BJ (cell line): ENCODE measurements around the gene ZNF792. TPM values are rescaled to one million over a fixed set of nuclear protein-coding genes. Genes with fewer than 3 reads are reported as not detected.
"Not testable (repeated sequence)": the region's sequence is repeated elsewhere in the genome, so short reads cannot be mapped to it uniquely, and the experiment has no call there.

Source experiments
- CTCF ChIA-PET: fragments of 350-600 bp; formaldehyde crosslinking; extraction: SDS; loops from one replicate; lab custom pipeline; 2021; ENCODE audit warnings: antibody characterized with exemption, inconsistent platforms; lab: Yijun Ruan, JAX
- POLR2A ChIA-PET: fragments of 300-600 bp; sonication (Branson Sonifier 250); formaldehyde crosslinking; extraction: SDS; loops from one replicate; lab custom pipeline; 2021; ENCODE audit warnings: antibody characterized with exemption; lab: Charles Lee
- DNase-seq: peaks from one replicate; pipeline ENCODE4 v3.0.0-alpha.2; 2011; ENCODE audit warnings: low read depth
- H3K27me3 ChIP-seq: 2 replicates; pipeline ENCODE4 v1.6.0; 2011; ENCODE audit warnings: low read length; ENCODE audit not compliant: control insufficient read depth, insufficient read depth
- H3K36me3 ChIP-seq: 2 replicates; pipeline ENCODE4 v1.5.1; 2011; ENCODE audit warnings: low read length; ENCODE audit not compliant: control insufficient read depth, insufficient read depth
- H3K4me3 ChIP-seq: 2 replicates; pipeline ENCODE4 v1.5.1; 2011; ENCODE audit warnings: low read depth, mild to moderate bottlenecking, control low read depth, low read length
- polyA plus RNA-seq: library from polyadenylated mRNA; depleted of rRNA; stranded (reverse); fragments of >200 nt; gene quantifications from 2 replicates; pipeline ENCODE4 v1.2.3, GENCODE V29; 2011
- TF ChIP-seq, protein P1 (sequence below): IDR thresholded peaks from 2 replicates; pipeline ENCODE4 v1.5.1; 2011; ENCODE audit warnings: low read depth, mild to moderate bottlenecking, control low read depth, inconsistent platforms, low read length, moderate library complexity; ENCODE audit not compliant: insufficient read depth

The ZNF792 gene
- polyA plus RNA-seq, 1 experiment, result 1.8 TPM

DNA sequence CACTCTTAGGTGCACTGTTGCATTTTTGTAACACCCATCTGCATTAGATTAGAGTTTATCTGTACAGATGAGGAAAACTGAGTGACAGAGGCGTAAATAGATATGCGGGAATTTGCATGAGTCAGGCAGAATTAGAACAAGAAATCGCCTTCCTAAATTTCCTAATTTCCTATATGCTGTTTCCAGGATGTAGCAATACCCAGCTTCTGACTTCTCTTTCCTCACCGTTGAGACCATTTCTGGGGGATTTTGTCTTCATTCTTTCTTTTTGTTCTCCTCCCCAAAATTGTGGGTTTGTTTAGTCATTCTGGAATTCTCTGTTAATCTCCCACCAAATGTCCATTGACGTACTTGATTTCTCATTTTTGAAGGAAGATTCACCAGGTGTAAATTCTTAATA, 10.6 kb upstream of the ZNF792 start:
- TF ChIP-seq, protein P1, sequence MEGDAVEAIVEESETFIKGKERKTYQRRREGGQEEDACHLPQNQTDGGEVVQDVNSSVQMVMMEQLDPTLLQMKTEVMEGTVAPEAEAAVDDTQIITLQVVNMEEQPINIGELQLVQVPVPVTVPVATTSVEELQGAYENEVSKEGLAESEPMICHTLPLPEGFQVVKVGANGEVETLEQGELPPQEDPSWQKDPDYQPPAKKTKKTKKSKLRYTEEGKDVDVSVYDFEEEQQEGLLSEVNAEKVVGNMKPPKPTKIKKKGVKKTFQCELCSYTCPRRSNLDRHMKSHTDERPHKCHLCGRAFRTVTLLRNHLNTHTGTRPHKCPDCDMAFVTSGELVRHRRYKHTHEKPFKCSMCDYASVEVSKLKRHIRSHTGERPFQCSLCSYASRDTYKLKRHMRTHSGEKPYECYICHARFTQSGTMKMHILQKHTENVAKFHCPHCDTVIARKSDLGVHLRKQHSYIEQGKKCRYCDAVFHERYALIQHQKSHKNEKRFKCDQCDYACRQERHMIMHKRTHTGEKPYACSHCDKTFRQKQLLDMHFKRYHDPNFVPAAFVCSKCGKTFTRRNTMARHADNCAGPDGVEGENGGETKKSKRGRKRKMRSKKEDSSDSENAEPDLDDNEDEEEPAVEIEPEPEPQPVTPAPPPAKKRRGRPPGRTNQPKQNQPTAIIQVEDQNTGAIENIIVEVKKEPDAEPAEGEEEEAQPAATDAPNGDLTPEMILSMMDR, result no peak
- H3K4me3 ChIP-seq, result no peak overlapping the region
- CTCF ChIA-PET, result interaction anchor here (1.1 to 4.1 kb wide), 4 partner anchors 13 to 117 kb away, joined by 3 to 47 read pairs (median 20); partner anchors contain the start of gene ZNF792
- 0 out of 2 replicates have a peak, but pooled peaks cover 2% of the 10 kb centered on the region for H3K27me3 ChIP-seq
- POLR2A ChIA-PET, result no interaction called here
- DNase-seq, result no peak
- H3K36me3 ChIP-seq, result no peaks in the 10 kb centered on the region

DNA sequence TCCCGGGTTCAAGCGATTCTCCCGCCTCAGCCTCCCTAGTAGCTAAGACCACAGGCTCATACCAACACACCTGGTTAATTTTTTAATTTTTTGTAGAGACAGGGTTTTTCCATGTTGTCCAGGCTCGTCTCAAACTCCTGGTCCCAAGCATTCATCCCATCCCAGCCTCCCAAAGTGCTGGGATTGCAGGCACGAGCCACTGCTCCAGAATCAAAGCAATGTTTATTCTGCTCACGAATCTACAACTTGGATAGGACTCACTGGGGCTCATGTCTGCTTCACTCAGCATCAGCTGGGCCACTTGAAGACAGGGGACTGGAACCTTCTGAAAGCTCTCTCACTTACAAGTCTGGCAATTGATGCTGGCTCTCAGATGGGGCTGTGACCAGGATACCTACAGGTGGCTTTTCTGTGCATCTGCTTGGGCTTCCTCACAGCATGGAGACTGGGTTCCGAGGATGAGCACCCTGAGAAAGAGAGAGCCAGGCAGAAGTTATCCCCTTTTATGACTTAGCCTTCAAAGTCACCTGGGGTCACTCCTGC, 8.2 kb upstream of the ZNF792 start:
- no peak for DNase-seq
- ChIA-PET CTCF (interaction anchor here (0.6 to 4.1 kb wide), 21 partner anchors 9 to 170 kb away, joined by 3 to 47 read pairs (median 4); partner anchors contain the start of genes FXYD7, GRAMD1A and ZNF792), POLR2A (no interaction called here)
- Histone ChIP-seq H3K4me3 (no peak overlapping the region), H3K27me3 (0 out of 2 replicates have a peak, but pooled peaks cover 2% of the 10 kb centered on the region), H3K36me3 (no peaks in the 10 kb centered on the region)
- TF ChIP-seq, protein P1, result no peak

DNA sequence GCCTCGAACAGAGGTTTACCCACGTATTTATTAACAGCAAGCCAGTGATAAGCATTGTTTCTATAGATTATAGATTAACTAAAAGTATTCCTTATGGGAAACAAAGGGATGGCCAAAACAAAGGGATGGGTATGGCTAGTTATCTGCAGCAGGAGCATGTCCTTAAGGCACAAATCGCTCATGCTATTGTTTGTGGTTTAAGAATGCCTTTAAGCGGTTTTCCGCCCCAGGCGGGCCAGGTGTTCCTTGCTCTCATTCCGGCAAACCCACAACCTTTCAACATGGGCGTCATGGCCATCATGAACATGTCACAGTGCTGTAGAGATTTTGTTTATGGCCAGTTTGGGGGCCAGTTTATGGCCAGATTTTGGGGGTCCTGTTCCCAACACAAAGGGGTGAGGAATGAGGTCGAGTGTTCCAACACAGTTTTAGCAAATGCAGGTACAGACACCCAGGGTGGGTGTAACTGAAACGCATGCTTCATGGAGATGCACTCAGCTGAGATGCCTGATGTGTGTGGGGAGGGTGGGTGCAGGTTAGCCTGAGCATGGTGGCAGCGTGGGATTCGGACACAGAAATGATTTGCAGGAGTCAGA, 6.3 kb upstream of the ZNF792 start:
- H3K36me3 ChIP-seq, DNase-seq, H3K27me3 ChIP-seq, H3K4me3 ChIP-seq, POLR2A ChIA-PET, CTCF ChIA-PET: not testable (repeated sequence)

DNA sequence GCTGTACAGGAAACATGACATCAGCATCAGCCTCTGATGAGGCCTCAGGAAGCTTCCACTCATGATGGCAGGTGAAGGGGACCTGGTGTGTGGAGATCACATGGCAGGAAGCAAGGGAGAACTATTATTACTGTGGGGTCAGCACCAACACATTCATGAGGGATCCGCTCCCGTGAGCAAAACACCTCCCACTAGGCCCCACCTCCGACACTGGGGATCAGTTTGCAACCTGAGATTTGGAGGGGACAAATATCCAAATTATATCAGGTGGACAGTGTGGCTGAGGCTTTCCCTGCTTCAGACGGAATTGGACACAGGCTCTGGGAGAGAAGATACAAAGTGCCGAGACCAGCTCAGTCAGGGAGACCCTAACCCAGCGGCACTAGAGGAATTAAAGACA, 5.7 kb upstream of the ZNF792 start:
- Histone ChIP-seq H3K4me3 (no peak overlapping the region), H3K27me3 (0 out of 2 replicates have a peak, but pooled peaks cover 2% of the 10 kb centered on the region), H3K36me3 (no peaks in the 10 kb centered on the region)
- POLR2A ChIA-PET, result no interaction called here
- TF ChIP-seq, protein P1, result no peak
- CTCF ChIA-PET, result interaction anchor here (1.0 kb wide), 1 partner anchor 39 kb away, joined by 3 read pairs; no protein-coding TSS in a partner anchor
- DNase-seq, result no peak

DNA sequence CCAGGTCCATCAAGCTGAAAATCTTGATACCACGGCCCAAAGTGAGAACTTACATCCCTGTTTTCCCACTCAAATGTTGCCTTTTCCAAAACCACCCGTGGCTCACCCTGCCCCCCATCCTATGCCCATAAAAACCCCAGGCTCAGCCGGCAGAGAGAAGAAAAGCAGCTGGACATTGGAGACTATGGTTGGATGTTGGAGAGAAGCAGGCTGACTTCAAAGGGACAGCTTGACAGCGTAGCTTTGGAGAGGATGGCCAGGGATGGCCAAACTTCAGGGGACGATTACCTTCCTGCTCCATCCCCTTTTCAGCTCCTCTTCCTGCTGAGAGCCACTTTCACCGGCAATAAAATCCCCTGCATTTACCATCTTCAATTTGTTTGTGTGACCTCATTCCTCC, 3.5 kb upstream of the ZNF792 start:
- 0 out of 2 replicates have a peak, but pooled peaks cover 2% of the 10 kb centered on the region for H3K27me3 ChIP-seq
- POLR2A ChIA-PET, result no interaction called here
- CTCF ChIA-PET, result interaction anchor here (0.9 to 3.0 kb wide), 2 partner anchors 33 to 76 kb away, joined by 3 to 12 read pairs; partner anchors contain the start of gene GRAMD1A
- H3K36me3 ChIP-seq, result no peaks in the 10 kb centered on the region
- no peak overlapping the region for H3K4me3 ChIP-seq
- TF ChIP-seq, protein P1, result no peak
- no peak for DNase-seq

DNA sequence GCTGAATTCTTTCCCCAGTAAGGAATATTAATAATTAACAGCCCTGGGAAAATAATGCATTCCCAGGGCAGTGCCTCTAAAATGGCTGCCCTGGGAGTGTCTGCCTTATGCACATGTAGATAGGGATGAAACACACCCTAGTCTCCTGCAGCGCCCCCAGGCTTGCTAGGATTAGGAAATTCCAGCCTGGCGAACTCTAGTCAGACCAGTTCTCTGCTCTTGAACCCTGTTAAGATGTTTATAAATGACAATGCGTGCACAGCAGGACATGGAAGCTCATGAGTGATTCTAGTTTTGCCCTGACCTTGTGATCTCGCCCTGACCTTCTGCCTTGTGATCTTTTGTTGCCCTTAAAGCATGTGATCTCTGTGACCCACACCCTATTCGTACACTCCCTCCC, 1.5 kb upstream of the ZNF792 start:
- DNase-seq, H3K4me3 ChIP-seq, H3K27me3 ChIP-seq, H3K36me3 ChIP-seq, POLR2A ChIA-PET: not testable (repeated sequence)
- CTCF ChIA-PET, result interaction anchor here (0.8 to 3.0 kb wide), 2 partner anchors 34 to 78 kb away, joined by 3 to 12 read pairs; partner anchors contain the start of gene GRAMD1A
